Stimulated activated CD4-positive, alpha-beta T cell treated with anti-CD3 and anti-CD28 coated beads, Interleukin-12 subunit alpha, Interleukin-12 subunit beta, amount 100 ng/mL, for 48 hours (primary cell): ENCODE data around the gene PLEKHB1.
"Not testable (repeated sequence)": the region's sequence is repeated elsewhere in the genome, so short reads cannot be mapped to it uniquely, and the experiment has no call there.

Source experiments
- DNase-seq, 3 donors: peaks; one replicate each; pipeline ENCODE4 v3.0.0-alpha.2; 2020; ENCODE audit warnings: low read depth in 2 of 3, low spot score in 1 of 3

PLEKHB1 gene

DNA sequence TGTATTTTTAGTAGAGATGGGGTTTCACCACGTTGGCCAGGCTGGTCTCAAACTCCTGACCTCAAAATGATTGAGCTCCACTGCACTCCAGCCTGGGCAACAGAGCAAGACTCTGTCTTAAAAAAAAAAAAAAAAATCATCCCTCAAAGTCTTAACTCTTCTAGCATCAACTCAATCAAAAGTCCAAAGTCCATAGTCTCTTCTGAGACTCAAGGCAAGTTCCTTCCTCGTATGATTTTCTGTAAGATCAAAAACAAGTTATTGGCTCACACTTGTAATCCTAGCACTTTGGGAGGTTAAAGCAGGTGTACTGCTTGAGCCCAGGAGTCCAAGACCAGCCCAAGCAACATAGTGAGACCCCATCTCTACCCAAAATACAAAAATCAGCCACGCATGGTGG is 24.4 kb downstream of the PLEKHB1 start:
- DNase-seq, result no peak

DNA sequence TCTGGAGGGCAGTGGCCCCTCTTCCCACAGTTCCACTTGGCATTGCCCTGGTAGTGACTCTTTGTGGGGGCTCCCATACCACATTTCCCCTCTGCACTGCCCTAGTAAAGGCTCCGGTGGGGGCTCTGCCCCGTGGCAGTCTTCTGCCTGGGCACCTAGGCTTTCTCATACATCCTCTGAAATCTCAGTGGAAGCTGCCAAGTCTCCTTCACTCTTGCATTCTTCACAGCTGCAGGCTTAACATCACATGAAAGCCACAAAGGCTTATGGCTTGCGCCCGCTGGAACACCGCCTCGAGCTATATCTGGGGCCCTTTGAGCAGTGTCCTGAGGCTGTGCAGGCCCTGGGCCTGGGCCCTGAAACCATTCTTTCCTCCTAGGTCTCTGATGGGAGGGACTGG is 25.3 kb downstream of the PLEKHB1 start:
- DNase-seq, result no peak

- DNase-seq, result not testable (repeated sequence)
These were observed 30.2 kb downstream of the PLEKHB1 start for GRCh38 chr11:73676552-73676951.

DNA sequence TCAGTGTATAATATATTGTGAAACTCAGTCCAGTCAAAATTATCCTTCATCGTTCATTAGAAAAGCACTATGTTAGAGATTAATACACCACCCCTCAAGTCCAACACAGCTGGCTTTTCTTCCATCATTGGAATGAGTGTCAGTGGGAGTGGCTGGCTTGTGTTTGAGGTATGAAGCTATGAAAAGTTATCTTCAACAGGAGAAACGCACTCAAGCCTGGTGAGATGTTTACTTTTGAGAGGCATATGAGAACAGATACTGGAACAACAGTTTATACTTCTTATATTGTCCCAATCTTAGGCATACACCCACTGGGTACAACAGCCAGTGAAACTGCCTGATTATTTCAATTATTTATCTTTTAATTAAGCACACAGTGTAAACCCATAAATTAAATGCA is 34.3 kb downstream of the PLEKHB1 start:
- no peak for DNase-seq

- DNase-seq, result no peak
These were observed 47.6 kb downstream of the PLEKHB1 start for GRCh38 chr11:73693899-73694525.

GRCh38 chr11:73705053-73705452 is 58.7 kb downstream of the PLEKHB1 start:
- DNase-seq, result no peak

DNA sequence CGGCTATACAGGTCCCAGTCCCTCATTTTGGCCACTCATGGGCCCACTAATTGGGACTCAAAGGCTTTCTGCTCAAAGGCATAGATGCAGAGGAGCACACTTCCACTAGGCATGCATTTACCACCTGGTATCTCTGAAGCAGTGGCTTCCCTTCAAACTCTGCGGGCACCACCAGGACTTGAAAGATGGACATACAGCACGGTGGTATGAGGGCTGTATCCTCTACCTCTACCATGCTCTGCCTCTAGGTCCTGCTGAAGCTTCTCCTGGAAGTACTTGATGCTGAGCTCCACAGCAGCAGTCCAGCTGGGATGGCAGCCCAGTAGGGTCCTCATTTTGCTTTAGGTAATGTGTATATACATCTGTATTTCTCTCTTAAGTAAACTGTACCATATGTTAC is 64.6 kb downstream of the PLEKHB1 start:
- DNase-seq, result no peak
